HG02938 (cell line): ENCODE results near the gene PCK1.

Experiments
- ATAC-seq: cut with Tn5 transposase; IDR thresholded peaks from one replicate; pipeline ENCODE4 v1.9.1; 2021; ENCODE audit warnings: mild to moderate bottlenecking, moderate library complexity; ENCODE audit not compliant: unreplicated experiment

The PCK1 gene

GRCh38 chr20:57559658-57560553 lies 1.0 kb upstream of the PCK1 start:
- ATAC-seq, result no peak

GRCh38 chr20:57561356-57562279 lies 708 bp downstream of the PCK1 start:
- ATAC-seq, result no peak

- no peak for ATAC-seq
These were observed 1.9 kb downstream of the PCK1 start for GRCh38 chr20:57562541-57563465.

- no peak for ATAC-seq
These were observed 2.6 kb downstream of the PCK1 start for GRCh38 chr20:57563522-57563921.

- no peak for ATAC-seq
These were observed 3.4 kb downstream of the PCK1 start for GRCh38 chr20:57564180-57564802.

GRCh38 chr20:57564951-57565642 lies 4.2 kb downstream of the PCK1 start:
- ATAC-seq, result no peak

GRCh38 chr20:57566399-57566798 lies 5.5 kb downstream of the PCK1 start:
- ATAC-seq, result no peak

GRCh38 chr20:57566803-57567459 lies 6.0 kb downstream of the PCK1 start:
- no peak for ATAC-seq

GRCh38 chr20:57567471-57568079 lies 6.7 kb downstream of the PCK1 start:
- ATAC-seq, result no peak

- no peak for ATAC-seq
These were observed 7.4 kb downstream of the PCK1 start for GRCh38 chr20:57568088-57568896.

GRCh38 chr20:57568960-57569359 lies 8.1 kb downstream of the PCK1 start:
- no peak for ATAC-seq

GRCh38 chr20:57570145-57570850 lies 9.4 kb downstream of the PCK1 start:
- no peak for ATAC-seq

GRCh38 chr20:57570920-57571319 lies 10.0 kb downstream of the PCK1 start:
- ATAC-seq, result no peak

GRCh38 chr20:57571782-57572416 lies 11.0 kb downstream of the PCK1 start:
- ATAC-seq, result no peak

- ATAC-seq, result no peak
These were observed 12.3 kb downstream of the PCK1 start for GRCh38 chr20:57573242-57573641.

GRCh38 chr20:57573894-57574293 lies 13.0 kb downstream of the PCK1 start:
- no peak for ATAC-seq

GRCh38 chr20:57574954-57575353 lies 14.0 kb downstream of the PCK1 start:
- ATAC-seq, result no peak
